DND-41 (cell line): Measurements from ENCODE around the gene TGFB1I1.

ENCODE experiments used
- ATAC-seq: fragments of 200-7000 bp; cut with Tn5 transposase; 3 replicates; pipeline ENCODE4 v1.9.1; 2021; ENCODE audit warnings: low read depth; ENCODE audit not compliant: insufficient read depth
- DNase-seq: peaks from one replicate; pipeline ENCODE4 v3.0.0-alpha.2; 2020
- H2AFZ ChIP-seq: 2 replicates; pipeline ENCODE4 v1.6.0; 2012; ENCODE audit warnings: low read depth, low read length
- H3K27ac ChIP-seq: 2 replicates; pipeline ENCODE4 v1.5.1; 2012; ENCODE audit warnings: low read length, inconsistent platforms
- H3K27me3 ChIP-seq: fragments of 200-600 bp; sonication (generic); 2 replicates; pipeline ENCODE4 v1.6.0; 2012; ENCODE audit warnings: low read length, mild to moderate bottlenecking, inconsistent platforms; ENCODE audit not compliant: insufficient read depth, poor library complexity
- H3K36me3 ChIP-seq: 2 replicates; pipeline ENCODE4 v1.5.1; 2012; ENCODE audit warnings: low read length, inconsistent platforms; ENCODE audit not compliant: insufficient read depth
- H3K4me1 ChIP-seq: 2 replicates; pipeline ENCODE4 v1.5.1; 2012; ENCODE audit warnings: mild to moderate bottlenecking, low read length; ENCODE audit not compliant: insufficient read depth
- H3K4me2 ChIP-seq: 2 replicates; pipeline ENCODE4 v1.6.0; 2012; ENCODE audit warnings: mild to moderate bottlenecking, moderate library complexity, low read length, inconsistent platforms; ENCODE audit not compliant: insufficient read depth
- H3K4me3 ChIP-seq, 2 experiments: fragments of 200-600 bp in 1 of 2; shearing (Covaris generic) in 1 of 2; 2 replicates each; pipeline ENCODE4 v1.5.1; 2012 to 2016; ENCODE audit warnings: inconsistent platforms in 2 of 2, low read length in 2 of 2, mild to moderate bottlenecking in 2 of 2, low read depth in 1 of 2, moderate library complexity in 1 of 2
- H3K79me2 ChIP-seq: 2 replicates; pipeline ENCODE4 v1.6.0; 2012; ENCODE audit warnings: low read length, inconsistent platforms; ENCODE audit not compliant: insufficient read depth
- H3K9ac ChIP-seq: 2 replicates; pipeline ENCODE4 v1.6.0; 2012; ENCODE audit warnings: low read depth, mild to moderate bottlenecking, inconsistent platforms, low read length, moderate library complexity
- H3K9me3 ChIP-seq: 2 replicates; pipeline ENCODE4 v1.5.1; 2012; ENCODE audit warnings: low read length, moderate library complexity, mild to moderate bottlenecking, inconsistent platforms; ENCODE audit not compliant: insufficient read depth, severe bottlenecking
- H4K20me1 ChIP-seq: 2 replicates; pipeline ENCODE4 v1.6.0; 2012; ENCODE audit warnings: low read length; ENCODE audit not compliant: insufficient read depth
- EZH2 ChIP-seq: IDR thresholded peaks from 3 replicates; pipeline ENCODE4 v1.6.1; 2012; ENCODE audit warnings: borderline replicate concordance, low read depth, mild to moderate bottlenecking, moderate library complexity, low read length, inconsistent platforms; ENCODE audit not compliant: severe bottlenecking
- TF ChIP-seq, protein P1 (sequence below): IDR thresholded peaks from 2 replicates; pipeline ENCODE4 v1.5.1; 2012; ENCODE audit warnings: borderline replicate concordance, low read length, moderate library complexity, mild to moderate bottlenecking; ENCODE audit not compliant: poor library complexity, severe bottlenecking; ENCODE audit errors: extremely low read depth

Gene TGFB1I1

DNA sequence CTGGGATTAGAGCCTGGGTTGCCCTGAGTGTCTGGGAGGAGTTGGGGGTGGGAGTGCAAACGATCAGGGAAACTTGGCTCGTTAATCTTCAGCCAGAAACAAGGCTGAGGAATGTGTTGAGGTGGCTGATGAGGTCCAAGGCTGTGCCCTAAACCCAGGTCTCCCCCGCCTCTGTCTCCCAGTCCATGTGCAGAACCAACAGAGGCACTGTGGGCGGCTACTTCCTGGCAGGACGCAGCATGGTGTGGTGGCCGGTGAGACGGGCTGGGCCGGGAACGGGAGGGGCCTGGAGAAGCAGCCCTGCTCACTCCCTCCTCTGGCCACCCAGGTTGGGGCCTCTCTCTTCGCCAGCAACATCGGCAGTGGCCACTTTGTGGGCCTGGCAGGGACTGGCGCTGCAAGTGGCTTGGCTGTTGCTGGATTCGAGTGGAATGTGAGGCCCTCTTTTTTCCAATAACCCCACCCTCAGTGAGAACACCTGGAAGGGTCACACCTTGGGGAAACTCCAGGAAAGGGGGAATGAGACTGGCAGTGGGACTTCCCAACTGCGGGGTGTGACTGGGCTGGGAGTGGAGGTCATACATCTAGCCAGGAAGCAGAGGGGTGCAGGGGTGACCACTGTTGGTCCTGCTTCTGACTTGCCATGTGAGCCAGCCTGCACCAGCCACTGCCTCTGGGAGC lies 12.7 kb downstream of the TGFB1I1 start:
- H3K4me1 ChIP-seq, result no peaks in the 10 kb centered on the region
- H4K20me1 ChIP-seq, result no peaks in the 10 kb centered on the region; the same call in 1 of the 2 replicates
- H2AFZ ChIP-seq, result no peak overlapping the region
- no peak overlapping the region for H3K9ac ChIP-seq
- ATAC-seq, result no peak
- H3K79me2 ChIP-seq, result no peaks in the 10 kb centered on the region
- H3K9me3 ChIP-seq, result no peaks in the 10 kb centered on the region
- 0 out of 2 replicates have a peak, but pooled peaks cover 3% of the 10 kb centered on the region for H3K36me3 ChIP-seq
- TF ChIP-seq EZH2, result no peak
- TF ChIP-seq, protein P1, sequence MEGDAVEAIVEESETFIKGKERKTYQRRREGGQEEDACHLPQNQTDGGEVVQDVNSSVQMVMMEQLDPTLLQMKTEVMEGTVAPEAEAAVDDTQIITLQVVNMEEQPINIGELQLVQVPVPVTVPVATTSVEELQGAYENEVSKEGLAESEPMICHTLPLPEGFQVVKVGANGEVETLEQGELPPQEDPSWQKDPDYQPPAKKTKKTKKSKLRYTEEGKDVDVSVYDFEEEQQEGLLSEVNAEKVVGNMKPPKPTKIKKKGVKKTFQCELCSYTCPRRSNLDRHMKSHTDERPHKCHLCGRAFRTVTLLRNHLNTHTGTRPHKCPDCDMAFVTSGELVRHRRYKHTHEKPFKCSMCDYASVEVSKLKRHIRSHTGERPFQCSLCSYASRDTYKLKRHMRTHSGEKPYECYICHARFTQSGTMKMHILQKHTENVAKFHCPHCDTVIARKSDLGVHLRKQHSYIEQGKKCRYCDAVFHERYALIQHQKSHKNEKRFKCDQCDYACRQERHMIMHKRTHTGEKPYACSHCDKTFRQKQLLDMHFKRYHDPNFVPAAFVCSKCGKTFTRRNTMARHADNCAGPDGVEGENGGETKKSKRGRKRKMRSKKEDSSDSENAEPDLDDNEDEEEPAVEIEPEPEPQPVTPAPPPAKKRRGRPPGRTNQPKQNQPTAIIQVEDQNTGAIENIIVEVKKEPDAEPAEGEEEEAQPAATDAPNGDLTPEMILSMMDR, result no peak
- no peak for DNase-seq
- H3K27ac ChIP-seq, result no peak overlapping the region
- no peak overlapping the region for H3K4me3 ChIP-seq
- H3K27me3 ChIP-seq, result peaks cover 3% of the 10 kb centered on the region
- H3K4me2 ChIP-seq, result no peak overlapping the region

DNA sequence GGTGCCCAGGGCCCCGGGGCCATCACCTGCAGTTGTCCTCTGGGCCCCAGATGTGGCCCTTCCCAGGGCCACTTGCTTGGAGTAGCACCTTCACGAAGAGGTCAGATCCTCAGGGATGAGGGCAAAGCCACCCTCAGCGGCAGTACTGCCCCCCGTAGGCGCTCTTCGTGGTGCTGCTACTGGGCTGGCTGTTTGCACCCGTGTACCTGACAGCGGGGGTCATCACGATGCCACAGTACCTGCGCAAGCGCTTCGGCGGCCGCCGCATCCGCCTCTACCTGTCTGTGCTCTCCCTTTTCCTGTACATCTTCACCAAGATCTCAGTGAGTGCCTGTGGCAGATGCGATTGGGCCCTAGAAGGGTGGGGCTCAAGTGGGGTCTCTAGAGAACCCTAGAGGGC lies 13.6 kb downstream of the TGFB1I1 start:
- H3K36me3 ChIP-seq, result peaks cover 11% of the 10 kb centered on the region
- no peak overlapping the region for H3K4me2 ChIP-seq
- H3K9ac ChIP-seq, result no peak overlapping the region
- H2AFZ ChIP-seq, result no peak overlapping the region
- H3K4me3 ChIP-seq, result no peak overlapping the region
- DNase-seq (no peak), ATAC-seq (no peak)
- H3K79me2 ChIP-seq, result no peaks in the 10 kb centered on the region
- TF ChIP-seq, protein P1, result no peak
- TF ChIP-seq EZH2, result no peak
- H3K27me3 ChIP-seq, result peaks cover 3% of the 10 kb centered on the region
- H3K27ac ChIP-seq, result no peak overlapping the region
- no peaks in the 10 kb centered on the region for H3K4me1 ChIP-seq
- H3K9me3 ChIP-seq, result no peaks in the 10 kb centered on the region
- no peaks in the 10 kb centered on the region; the same call in 1 of the 2 replicates for H4K20me1 ChIP-seq

DNA sequence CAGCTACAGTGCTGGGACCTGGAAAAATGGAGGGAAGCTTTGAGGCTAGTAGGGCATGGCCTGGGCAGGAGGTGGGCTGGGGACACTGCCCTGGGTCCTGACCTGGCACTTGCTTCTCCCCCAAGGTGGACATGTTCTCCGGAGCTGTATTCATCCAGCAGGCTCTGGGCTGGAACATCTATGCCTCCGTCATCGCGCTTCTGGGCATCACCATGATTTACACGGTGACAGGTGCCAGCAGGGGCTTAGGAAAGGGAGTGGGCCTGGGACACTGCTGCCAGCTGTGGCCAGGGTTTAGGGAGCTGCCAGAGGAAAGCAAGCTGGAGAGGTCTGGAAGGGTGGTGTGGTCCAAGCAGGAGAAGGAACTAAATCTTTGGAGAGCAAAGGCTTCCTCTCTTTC lies 14.1 kb downstream of the TGFB1I1 start:
- no peaks in the 10 kb centered on the region for H3K4me1 ChIP-seq
- H3K4me2 ChIP-seq, result no peak overlapping the region
- no peak for ATAC-seq
- H3K27me3 ChIP-seq, result peaks cover 3% of the 10 kb centered on the region
- no peak overlapping the region for H2AFZ ChIP-seq
- no peak for TF ChIP-seq EZH2
- TF ChIP-seq, protein P1, result no peak
- H3K9me3 ChIP-seq, result no peaks in the 10 kb centered on the region
- H3K4me3 ChIP-seq, result no peak overlapping the region
- no peaks in the 10 kb centered on the region; the same call in 1 of the 2 replicates for H4K20me1 ChIP-seq
- peaks cover 15% of the 10 kb centered on the region for H3K36me3 ChIP-seq
- H3K9ac ChIP-seq, result no peak overlapping the region
- H3K27ac ChIP-seq, result no peak overlapping the region
- H3K79me2 ChIP-seq, result no peaks in the 10 kb centered on the region
- DNase-seq, result no peak
